GM11168 (cell line): ENCODE data around the gene M1AP.
"Not testable (repeated sequence)": the region's sequence is repeated elsewhere in the genome, so short reads cannot be mapped to it uniquely, and the experiment has no call there.

Source experiments
- in situ Hi-C: fragments of 300-500 bp; cut with MboI; formaldehyde crosslinking; loops from one replicate; pipeline ENCODE4 v1.12.0; 2022; ENCODE audit warnings: low sequenced_read_pairs; ENCODE audit not compliant: unreplicated experiment

Gene M1AP

GRCh38 chr2:74658516-74658915, 10.4 kb upstream of the M1AP start:
- in situ Hi-C loops = no loop called here

GRCh38 chr2:74655579-74655978, 7.4 kb upstream of the M1AP start:
- in situ Hi-C loops = no loop called here

- in situ Hi-C loops = no loop called here
These were observed 6.1 kb upstream of the M1AP start, which contains the start of gene SEMA4F for GRCh38 chr2:74653985-74654882. TSS of gene SEMA4F (plus strand) at chr2:74654247. CDS start at chr2:74654377, 130 bp downstream.

- in situ Hi-C loops = no loop called here
These were observed 5.5 kb upstream of the M1AP start for GRCh38 chr2:74653589-74653984.

- in situ Hi-C loops = no loop called here
These were observed 1.2 kb downstream of the M1AP start for GRCh38 chr2:74646834-74647482.

- in situ Hi-C loops = no loop called here
These were observed 1.9 kb downstream of the M1AP start for GRCh38 chr2:74646201-74646600.

- in situ Hi-C loops = no loop called here
These were observed 2.8 kb downstream of the M1AP start for GRCh38 chr2:74645344-74645743.

- in situ Hi-C loops = no loop called here
These were observed 8.6 kb downstream of the M1AP start for GRCh38 chr2:74639550-74639949.

- in situ Hi-C loops = no loop called here
These were observed 15.2 kb downstream of the M1AP start for GRCh38 chr2:74632939-74633312.

- in situ Hi-C loops = no loop called here
These were observed 15.8 kb downstream of the M1AP start for GRCh38 chr2:74632209-74632938.

GRCh38 chr2:74630454-74630853, 17.7 kb downstream of the M1AP start:
- in situ Hi-C loops = not testable (repeated sequence)

- in situ Hi-C loops = no loop called here
These were observed 19.5 kb downstream of the M1AP start for GRCh38 chr2:74628538-74629105.

GRCh38 chr2:74625658-74626425, 22.3 kb downstream of the M1AP start:
- in situ Hi-C loops = no loop called here

- in situ Hi-C loops = no loop called here
These were observed 27.5 kb downstream of the M1AP start for GRCh38 chr2:74620671-74621070.

GRCh38 chr2:74619651-74620297, 28.4 kb downstream of the M1AP start:
- in situ Hi-C loops = no loop called here

- in situ Hi-C loops = no loop called here
These were observed 29.6 kb downstream of the M1AP start for GRCh38 chr2:74618410-74619083.

GRCh38 chr2:74617122-74617521, 31.0 kb downstream of the M1AP start:
- in situ Hi-C loops = no loop called here

- in situ Hi-C loops = no loop called here
These were observed 41.2 kb downstream of the M1AP start for GRCh38 chr2:74606927-74607326.
